Activated naive CD4-positive, alpha-beta T cell treated with anti-CD3 and anti-CD28 coated beads for 36 hours (primary cell): ENCODE results near the gene FBXW12. TPM values are rescaled to one million over a fixed set of nuclear protein-coding genes. Genes with fewer than 3 reads are reported as not detected.
A peak's percentile ranks its signal among the peaks of the same experiment; 100 is the strongest.

Experiments used
- CTCF ChIA-PET: fragments of 350-600 bp; sonication (Branson Sonifier 250); formaldehyde crosslinking; loops from one replicate; lab custom pipeline; 2021; ENCODE audit warnings: antibody characterized with exemption; lab: Charles Lee
- DNase-seq: peaks from one replicate; pipeline ENCODE4 v3.0.0-alpha.2; 2020
- H3K27ac Mint-ChIP-seq: one replicate; pipeline ENCODE4 v1.8.0; 2021; ENCODE audit warnings: mild to moderate bottlenecking, mixed read lengths
- H3K27me3 Mint-ChIP-seq: one replicate; pipeline ENCODE4 v1.8.0; 2021; ENCODE audit warnings: low read depth, mixed read lengths
- H3K36me3 Mint-ChIP-seq: one replicate; pipeline ENCODE4 v1.8.0; 2021; ENCODE audit warnings: low read depth, mixed read lengths
- H3K4me1 Mint-ChIP-seq: one replicate; pipeline ENCODE4 v1.8.0; 2021; ENCODE audit warnings: low read depth, mixed read lengths
- H3K4me3 Mint-ChIP-seq: one replicate; pipeline ENCODE4 v1.8.0; 2021; ENCODE audit warnings: mild to moderate bottlenecking, moderate library complexity, mixed read lengths
- H3K9me3 Mint-ChIP-seq: one replicate; pipeline ENCODE4 v1.8.0; 2021; ENCODE audit warnings: mixed read lengths
- intact Hi-C: fragments of 100-400 bp; cut with micrococcal nuclease; formaldehyde crosslinking; loops from one replicate; pipeline ENCODE4 v1.15.1; 2023
- total RNA-seq, 2 experiments: library from RNA; stranded (reverse); gene quantifications; one replicate each; pipeline ENCODE4 v1.2.3, GENCODE V29; 2021

FBXW12 gene
- total RNA-seq, 2 experiments from 2014 or later = not detected

- intact Hi-C loops = no loop called here
- no peaks in the 10 kb centered on the region for H3K27me3 Mint-ChIP-seq
- peaks cover 39% of the 10 kb centered on the region for H3K4me1 Mint-ChIP-seq
- CTCF ChIA-PET = interaction anchor here (0.5 to 6.1 kb wide), 41 partner anchors 8 to 484 kb away, joined by 3 to 162 read pairs (median 7); partner anchors contain the start of genes ATRIP, CDC25A, PFKFB4 and SLC26A6
- H3K4me3 Mint-ChIP-seq = no peak overlapping the region
- no peaks in the 10 kb centered on the region for H3K9me3 Mint-ChIP-seq
- no peak overlapping the region for H3K27ac Mint-ChIP-seq
- no peak for DNase-seq
- peaks cover 21% of the 10 kb centered on the region for H3K36me3 Mint-ChIP-seq
These were observed 63.2 kb downstream of the FBXW12 start for GRCh38 chr3:48435223-48435595.

DNA sequence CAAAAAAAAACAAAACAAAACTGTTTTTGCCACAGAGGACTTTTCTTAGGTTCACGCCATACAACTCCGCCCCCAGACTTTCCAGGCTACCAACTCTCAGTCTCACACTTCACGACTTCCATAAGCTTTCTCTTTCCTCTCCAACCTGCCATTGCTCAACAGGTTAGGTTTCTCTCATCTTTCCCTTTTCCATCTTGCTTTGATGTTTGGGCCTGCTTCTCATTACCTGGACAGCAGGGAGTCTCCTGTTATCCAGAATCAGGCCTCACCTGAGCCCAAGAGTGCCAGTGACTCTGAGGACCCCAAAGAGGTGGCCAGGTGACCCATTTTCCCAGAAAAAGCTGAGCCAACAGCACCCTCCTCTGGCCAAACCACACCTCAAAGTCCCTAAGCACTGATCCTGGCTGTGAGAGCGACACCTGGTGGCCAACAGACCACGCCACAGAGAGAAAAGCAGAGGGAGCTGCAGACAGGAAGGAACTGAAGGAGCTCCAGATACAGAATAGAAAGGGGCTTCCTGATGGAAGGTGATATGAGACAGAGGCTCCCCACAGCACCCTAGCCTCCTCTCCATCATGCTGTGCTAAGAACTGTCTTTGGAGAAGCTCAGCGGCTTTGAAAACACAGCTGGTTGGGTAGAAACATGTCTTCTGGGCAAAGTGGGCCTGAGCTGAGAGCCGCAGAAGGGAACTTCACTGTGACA, 63.9 kb downstream of the FBXW12 start:
- Mint-ChIP-seq H3K27me3 (no peaks in the 10 kb centered on the region), H3K36me3 (peaks cover 26% of the 10 kb centered on the region), H3K27ac (no peak overlapping the region), H3K4me1 (peaks cover 38% of the 10 kb centered on the region), H3K9me3 (no peaks in the 10 kb centered on the region), H3K4me3 (no peak overlapping the region)
- CTCF ChIA-PET = interaction anchor here (0.5 to 6.1 kb wide), 82 partner anchors 9 to 656 kb away, joined by 3 to 162 read pairs (median 5); partner anchors contain the start of genes ATRIP, CDC25A, PFKFB4 and SHISA5
- intact Hi-C loops = loop anchor here (1.0 kb wide), 3 partner anchors 35 to 204 kb away; no protein-coding TSS in a partner anchor
- peak; percentile 92 for DNase-seq

DNA sequence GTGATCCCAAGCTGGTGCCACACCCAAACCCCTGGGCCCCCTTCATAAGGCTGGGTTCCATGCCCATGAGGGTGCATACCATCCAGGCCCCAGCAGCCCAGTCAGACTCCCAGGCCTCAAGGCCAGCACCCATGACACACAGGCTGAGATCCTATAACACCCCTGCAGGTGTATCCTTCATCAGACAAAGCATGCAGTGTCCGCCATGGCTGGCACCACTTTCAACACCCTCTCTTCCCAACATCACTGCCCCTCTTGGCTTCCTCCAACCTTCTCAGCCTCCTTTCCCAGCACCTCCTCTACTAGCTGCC, 64.4 kb downstream of the FBXW12 start:
- H3K27me3 Mint-ChIP-seq = no peaks in the 10 kb centered on the region
- intact Hi-C loops = loop anchor here (1.0 kb wide), 3 partner anchors 35 to 204 kb away; no protein-coding TSS in a partner anchor
- H3K4me3 Mint-ChIP-seq = no peak overlapping the region
- peaks cover 40% of the 10 kb centered on the region for H3K4me1 Mint-ChIP-seq
- no peaks in the 10 kb centered on the region for H3K9me3 Mint-ChIP-seq
- CTCF ChIA-PET = interaction anchor here (0.5 to 6.1 kb wide), 78 partner anchors 9 to 655 kb away, joined by 3 to 162 read pairs (median 5); partner anchors contain the start of genes ATRIP, CDC25A, PFKFB4 and SHISA5
- DNase-seq = no peak
- no peak overlapping the region for H3K27ac Mint-ChIP-seq
- peaks cover 25% of the 10 kb centered on the region for H3K36me3 Mint-ChIP-seq

- H3K9me3 Mint-ChIP-seq = no peaks in the 10 kb centered on the region
- CTCF ChIA-PET = interaction anchor here (0.8 to 6.1 kb wide), 38 partner anchors 8 to 243 kb away, joined by 3 to 162 read pairs (median 9); partner anchors contain the start of genes ATRIP, PFKFB4, SHISA5 and SLC26A6
- DNase-seq = no peak
- intact Hi-C loops = loop anchor here (1.0 kb wide), 3 partner anchors 36 to 205 kb away; no protein-coding TSS in a partner anchor
- no peak overlapping the region for H3K27ac Mint-ChIP-seq
- no peak overlapping the region for H3K4me3 Mint-ChIP-seq
- H3K36me3 Mint-ChIP-seq = peaks cover 25% of the 10 kb centered on the region
- peaks cover 44% of the 10 kb centered on the region for H3K4me1 Mint-ChIP-seq
- H3K27me3 Mint-ChIP-seq = no peaks in the 10 kb centered on the region
These were observed 64.8 kb downstream of the FBXW12 start for GRCh38 chr3:48436855-48437254.

GRCh38 chr3:48437812-48438211, 65.8 kb downstream of the FBXW12 start:
- H3K27me3 Mint-ChIP-seq = no peaks in the 10 kb centered on the region
- H3K36me3 Mint-ChIP-seq = peaks cover 31% of the 10 kb centered on the region
- H3K9me3 Mint-ChIP-seq = no peaks in the 10 kb centered on the region
- CTCF ChIA-PET = interaction anchor here (2.8 to 6.1 kb wide), 3 partner anchors 17 to 118 kb away, joined by 38 to 162 read pairs (median 72); partner anchors contain the start of gene PFKFB4
- intact Hi-C loops = no loop called here
- no peak overlapping the region for H3K27ac Mint-ChIP-seq
- peaks cover 51% of the 10 kb centered on the region for H3K4me1 Mint-ChIP-seq
- H3K4me3 Mint-ChIP-seq = no peak overlapping the region
- DNase-seq = no peak

DNA sequence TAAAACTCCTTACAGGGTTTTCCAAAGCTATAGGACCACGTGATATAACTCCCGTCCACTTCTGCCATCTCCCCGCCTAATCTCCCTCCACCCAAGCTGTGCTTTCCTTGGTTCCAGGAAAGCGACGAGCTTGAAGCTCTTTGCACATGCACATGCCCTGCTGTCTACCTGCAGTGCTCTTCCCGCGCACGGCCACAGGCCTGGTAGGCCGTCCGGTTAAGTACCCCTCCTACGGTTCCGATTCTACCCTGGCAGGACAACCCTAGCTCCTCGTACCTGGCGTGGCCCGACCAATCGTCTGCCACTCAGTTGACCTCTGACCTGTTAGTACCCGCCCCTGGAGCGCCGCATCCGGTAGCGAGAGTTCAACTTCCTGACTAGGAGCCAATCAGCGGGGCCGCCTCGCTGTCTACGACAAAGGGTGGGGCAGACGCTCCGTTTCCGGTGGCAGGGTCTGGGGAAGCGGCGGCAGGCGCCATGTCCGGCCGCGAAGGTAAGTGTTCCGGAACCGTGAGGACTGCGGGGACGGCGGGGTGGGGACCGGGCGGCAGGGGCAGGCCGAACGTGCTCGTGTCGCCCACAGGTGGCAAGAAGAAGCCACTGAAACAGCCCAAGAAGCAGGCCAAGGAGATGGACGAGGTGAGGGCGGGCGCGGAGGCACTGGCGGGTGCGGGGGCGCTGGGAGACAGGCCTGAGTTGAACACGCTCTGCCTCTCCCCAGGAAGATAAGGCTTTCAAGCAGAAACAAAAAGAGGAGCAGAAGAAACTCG, 68.0 kb downstream of the FBXW12 start, which contains the start of the genes CCDC51 and TMA7:
CCDC51 (minus strand) TSS at position 300 of the 770 bp plus-strand sequence. CDS start 4,991 bp downstream, outside the sequence.
TMA7 (plus strand) TSS at position 438 of the 770 bp plus-strand sequence; CDS start at position 478, 40 bp downstream.
- Mint-ChIP-seq H3K27me3 (no peaks in the 10 kb centered on the region), H3K36me3 (peaks cover 31% of the 10 kb centered on the region), H3K4me3 (peak within 1 kb of the TSS; percentile 93), H3K27ac (peak within 1 kb of the TSS; percentile 96), H3K9me3 (no peaks in the 10 kb centered on the region), H3K4me1 (peaks cover 44% of the 10 kb centered on the region)
- DNase-seq = peak; percentile 100
- intact Hi-C loops = loop anchor here (1.0 to 10.0 kb wide), 7 partner anchors 33 to 252 kb away; partner anchors contain the start of genes CDC25A, PFKFB4, SLC26A6 and ZNF589
- CTCF ChIA-PET = interaction anchor here (0.6 to 2.3 kb wide), 12 partner anchors 9 to 251 kb away, joined by 3 to 15 read pairs (median 4); partner anchors contain the start of genes CDC25A, PLXNB1 and ZNF589

DNA sequence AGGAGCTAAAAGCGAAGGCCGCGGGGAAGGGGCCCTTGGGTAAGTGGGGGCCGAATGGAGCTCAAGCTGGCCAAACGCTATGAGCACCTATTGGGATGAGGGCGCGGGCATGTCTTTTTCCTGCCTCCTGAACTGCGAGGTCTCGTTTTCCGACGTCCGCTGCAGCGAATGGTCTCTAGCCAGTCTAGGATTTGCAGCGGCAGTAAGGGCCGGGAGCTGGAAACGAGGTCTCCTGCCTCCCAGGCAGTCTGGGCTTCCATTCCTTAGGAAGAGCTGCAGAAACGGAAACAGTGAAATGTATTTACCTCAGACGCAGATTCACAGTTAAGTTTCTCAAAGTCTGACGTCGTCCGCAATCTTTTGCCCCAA, 68.6 kb downstream of the FBXW12 start:
- Mint-ChIP-seq H3K4me3 (peak overlapping the region; percentile 93), H3K36me3 (peaks cover 31% of the 10 kb centered on the region), H3K27ac (peak overlapping the region; percentile 96), H3K27me3 (no peaks in the 10 kb centered on the region), H3K4me1 (peaks cover 42% of the 10 kb centered on the region), H3K9me3 (no peaks in the 10 kb centered on the region)
- intact Hi-C loops = loop anchor here (1.0 to 10.0 kb wide), 7 partner anchors 32 to 252 kb away; partner anchors contain the start of genes CDC25A, PFKFB4, SLC26A6 and ZNF589
- DNase-seq = no peak
- CTCF ChIA-PET = interaction anchor here (0.8 to 2.3 kb wide), 6 partner anchors 10 to 200 kb away, joined by 3 to 15 read pairs (median 5); partner anchors contain the start of genes PLXNB1 and ZNF589

DNA sequence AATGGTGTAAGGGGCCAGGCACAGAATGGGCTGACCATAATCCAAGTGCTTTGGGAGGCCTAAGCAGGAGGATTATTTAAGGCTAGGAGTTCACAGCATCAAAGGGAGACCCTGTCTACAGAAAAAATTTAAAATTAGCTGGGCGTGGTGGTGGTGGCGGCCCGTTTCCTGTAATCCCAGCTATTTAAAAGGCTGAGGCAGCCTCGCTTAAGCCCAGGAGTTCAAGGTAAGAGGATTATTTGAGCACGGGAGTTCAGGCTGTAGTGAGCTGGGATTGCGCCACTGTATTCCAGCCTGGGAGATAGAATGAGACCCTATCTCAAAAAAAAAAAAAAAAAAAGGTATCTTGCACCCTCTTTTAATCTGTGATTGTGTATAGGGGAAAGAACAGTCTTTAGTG, 69.9 kb downstream of the FBXW12 start:
- peaks cover 52% of the 10 kb centered on the region for H3K4me1 Mint-ChIP-seq
- no peak for DNase-seq
- H3K27me3 Mint-ChIP-seq = no peaks in the 10 kb centered on the region
- CTCF ChIA-PET = interaction anchor here (0.6 to 2.1 kb wide), 3 partner anchors 41 to 66 kb away, joined by 3 to 7 read pairs (median 4); no protein-coding TSS in a partner anchor
- intact Hi-C loops = loop anchor here (2.0 to 10.0 kb wide), 4 partner anchors 31 to 193 kb away; partner anchors contain the start of genes PFKFB4 and SLC26A6
- H3K4me3 Mint-ChIP-seq = peak overlapping the region; percentile 93
- peaks cover 31% of the 10 kb centered on the region for H3K36me3 Mint-ChIP-seq
- no peaks in the 10 kb centered on the region for H3K9me3 Mint-ChIP-seq
- H3K27ac Mint-ChIP-seq = peak overlapping the region; percentile 96

Other genes with a start within 250 kb of the FBXW12 start
- 10 to 100 TPM; 40.8 to 41.8 TPM for gene CDC25A, start 183.8 kb upstream of the FBXW12 start, total RNA-seq
- not detected for gene CAMP, start 148.7 kb upstream of the FBXW12 start, total RNA-seq
- 10 to 100 TPM; 15.8 to 16.3 TPM for gene ZNF589, start 131.1 kb upstream of the FBXW12 start, total RNA-seq
- gene NME6, start 70.9 kb upstream of the FBXW12 start, total RNA-seq = 10 to 100 TPM; 17.7 to 24.4 TPM
- gene SPINK8, start 38.6 kb upstream of the FBXW12 start, total RNA-seq = not detected
- gene PLXNB1, start 57.9 kb downstream of the FBXW12 start, total RNA-seq = 1 to 10 TPM; 1.5 to 2.0 TPM
- gene CCDC51, start 67.9 kb downstream of the FBXW12 start, total RNA-seq = 10 to 100 TPM; 16.4 to 17.4 TPM
- gene TMA7, start 68.0 kb downstream of the FBXW12 start, total RNA-seq = 100 to 1,000 TPM; 319 to 353 TPM
- gene ATRIP, start 74.5 kb downstream of the FBXW12 start, total RNA-seq = 10 to 100 TPM in 1 of 2 experiments, 1 to 10 TPM in 1; 8.9 to 10.0 TPM
- gene SHISA5, start 132.0 kb downstream of the FBXW12 start, total RNA-seq = 10 to 100 TPM; 85.7 to 90.3 TPM
- 1 to 10 TPM; 5.1 to 5.4 TPM for gene PFKFB4, start 184.6 kb downstream of the FBXW12 start, total RNA-seq
- not detected for gene UCN2, start 191.6 kb downstream of the FBXW12 start, total RNA-seq
- gene COL7A1, start 223.1 kb downstream of the FBXW12 start, total RNA-seq = 1 to 10 TPM in 1 of 2 experiments, under 1 TPM in 1; 0.84 to 1.0 TPM
- gene UQCRC1, start 237.4 kb downstream of the FBXW12 start, total RNA-seq = 100 to 1,000 TPM; 211 to 232 TPM
- not detected for gene TMEM89, start 249.6 kb downstream of the FBXW12 start, total RNA-seq